Measurements from ENCODE around the gene ZNF555.

The ZNF555 gene

GRCh38 chr19:2856457-2857050 is 15.3 kb downstream of the ZNF555 start:
- no peak for ATAC-seq
- no peak for TF ChIP-seq OSR1 (CRISPR knock-in tag; IDR thresholded peaks at IDR 0.05)

DNA sequence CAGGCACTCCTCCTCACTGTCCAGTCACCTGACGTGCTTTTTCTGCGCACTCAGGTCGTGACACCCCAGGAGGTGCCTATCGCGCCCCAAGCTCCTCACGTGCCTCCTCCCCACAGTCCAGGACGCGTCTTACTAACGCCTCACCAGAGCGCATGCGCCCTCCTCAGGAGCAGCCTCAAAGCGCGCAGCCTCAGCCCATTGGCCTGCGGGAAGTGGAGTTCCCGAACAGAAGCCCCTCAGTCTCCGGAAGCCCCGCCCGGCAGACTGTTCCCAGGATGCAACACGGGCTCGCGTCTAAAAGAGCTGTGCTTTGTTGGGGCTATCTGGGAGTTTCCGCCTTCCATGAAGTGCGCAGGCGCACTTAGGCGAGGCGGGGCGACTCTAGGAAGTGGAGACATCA is 17.6 kb downstream of the ZNF555 start:
- TF ChIP-seq ZFP3 (CRISPR knock-in tag; IDR thresholded peaks at IDR 0.05) (no peak), TSHZ2 (CRISPR knock-in tag; IDR thresholded peaks at IDR 0.05) (no peak), ESRRG (CRISPR knock-in tag; IDR thresholded peaks at IDR 0.05) (no peak), SNAI2 (CRISPR knock-in tag; IDR thresholded peaks at IDR 0.05) (no peak), ISL1 (CRISPR knock-in tag; IDR thresholded peaks at IDR 0.05) (no peak), ARNTL (CRISPR knock-in tag; IDR thresholded peaks at IDR 0.05; ENCODE audit: borderline replicate concordance, low read depth) (no peak), POU6F1 (CRISPR knock-in tag; IDR thresholded peaks at IDR 0.05; ENCODE audit: borderline replicate concordance, low read depth) (no peak), ZNF8 (CRISPR knock-in tag; IDR thresholded peaks at IDR 0.05) (no peak), CSDC2 (CRISPR knock-in tag; IDR thresholded peaks at IDR 0.05) (no peak), ZC3H10 (CRISPR knock-in tag; IDR thresholded peaks at IDR 0.05) (no peak), CREB5 (CRISPR knock-in tag; IDR thresholded peaks at IDR 0.05; ENCODE audit: low read depth) (no peak), ZNF565 (CRISPR knock-in tag; conservative IDR thresholded peaks at IDR 0.05; ENCODE audit: low read depth) (no peak), RARB (CRISPR knock-in tag; IDR thresholded peaks at IDR 0.05) (no peak), BACH2 (CRISPR knock-in tag; IDR thresholded peaks at IDR 0.05; ENCODE audit: borderline replicate concordance) (no peak), GLIS3 (CRISPR knock-in tag; IDR thresholded peaks at IDR 0.05) (no peak), PATZ1 (CRISPR knock-in tag; IDR thresholded peaks at IDR 0.05; ENCODE audit: borderline replicate concordance) (no peak), OSR1 (CRISPR knock-in tag; IDR thresholded peaks at IDR 0.05) (no peak), TOX (CRISPR knock-in tag; IDR thresholded peaks at IDR 0.05; ENCODE audit: borderline replicate concordance) (no peak), PPARA (CRISPR knock-in tag; IDR thresholded peaks at IDR 0.05; ENCODE audit: borderline replicate concordance) (no peak)
- TF ChIP-seq, protein P1, sequence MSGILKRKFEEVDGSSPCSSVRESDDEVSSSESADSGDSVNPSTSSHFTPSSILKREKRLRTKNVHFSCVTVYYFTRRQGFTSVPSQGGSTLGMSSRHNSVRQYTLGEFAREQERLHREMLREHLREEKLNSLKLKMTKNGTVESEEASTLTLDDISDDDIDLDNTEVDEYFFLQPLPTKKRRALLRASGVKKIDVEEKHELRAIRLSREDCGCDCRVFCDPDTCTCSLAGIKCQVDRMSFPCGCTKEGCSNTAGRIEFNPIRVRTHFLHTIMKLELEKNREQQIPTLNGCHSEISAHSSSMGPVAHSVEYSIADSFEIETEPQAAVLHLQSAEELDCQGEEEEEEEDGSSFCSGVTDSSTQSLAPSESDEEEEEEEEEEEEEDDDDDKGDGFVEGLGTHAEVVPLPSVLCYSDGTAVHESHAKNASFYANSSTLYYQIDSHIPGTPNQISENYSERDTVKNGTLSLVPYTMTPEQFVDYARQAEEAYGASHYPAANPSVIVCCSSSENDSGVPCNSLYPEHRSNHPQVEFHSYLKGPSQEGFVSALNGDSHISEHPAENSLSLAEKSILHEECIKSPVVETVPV (CRISPR knock-in tag; IDR thresholded peaks at IDR 0.05) = no peak
- ATAC-seq = no peak; the same call in 2 of the 3 replicates

DNA sequence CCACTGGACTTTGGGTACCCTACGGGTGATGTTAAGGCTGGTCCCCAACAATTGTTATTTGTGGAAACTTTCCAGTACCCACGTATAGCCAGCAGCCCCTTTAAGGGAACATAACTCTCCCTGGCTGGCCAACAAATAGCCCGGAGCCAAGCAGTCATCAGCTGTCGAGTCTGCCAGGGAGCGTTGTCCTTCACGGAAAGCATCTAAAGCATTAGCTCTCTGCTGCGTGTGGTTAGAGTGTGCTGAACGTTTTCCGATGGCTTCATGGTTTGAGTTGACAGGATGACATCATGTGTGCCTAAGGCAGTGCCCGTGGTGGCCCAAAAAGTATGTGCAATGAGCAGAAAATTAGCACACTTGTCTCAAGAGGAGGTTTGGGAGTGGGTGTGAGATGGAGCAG is 22.5 kb downstream of the ZNF555 start:
- ATAC-seq = no peak
- no peak for TF ChIP-seq TSHZ2 (CRISPR knock-in tag; IDR thresholded peaks at IDR 0.05)
- no peak for TF ChIP-seq ARNTL (CRISPR knock-in tag; IDR thresholded peaks at IDR 0.05; ENCODE audit: borderline replicate concordance, low read depth)
- no peak for TF ChIP-seq PATZ1 (CRISPR knock-in tag; IDR thresholded peaks at IDR 0.05; ENCODE audit: borderline replicate concordance)
- no peak for TF ChIP-seq BACH2 (CRISPR knock-in tag; IDR thresholded peaks at IDR 0.05; ENCODE audit: borderline replicate concordance)
- no peak for TF ChIP-seq GLIS3 (CRISPR knock-in tag; IDR thresholded peaks at IDR 0.05)
- TF ChIP-seq POU6F1 (CRISPR knock-in tag; IDR thresholded peaks at IDR 0.05; ENCODE audit: borderline replicate concordance, low read depth) = no peak
- TF ChIP-seq SNAI2 (CRISPR knock-in tag; IDR thresholded peaks at IDR 0.05) = no peak
